GM12878 (cell line): ENCODE measurements around the gene PSMB4. TPM values are rescaled to one million over a fixed set of nuclear protein-coding genes. Genes with fewer than 3 reads are reported as not detected.

ENCODE experiments used
- ATAC-seq: fragments of 200-7000 bp; cut with Tn5 transposase; 3 replicates; pipeline ENCODE4 v1.9.1; 2020; ENCODE audit warnings: mild to moderate bottlenecking, moderate library complexity
- Bru-seq: library from RNA; stranded (reverse); fragments of 400-500 nt; gene quantifications from one replicate; lab custom pipeline; 2021; lab: Mats Ljungman, UMichigan
- BruChase-seq, 2 experiments: library from RNA; stranded (reverse); fragments of 400-500 nt; gene quantifications; one replicate each; lab custom pipeline; 2021; lab: Mats Ljungman, UMichigan
- BruUV-seq: library from RNA; stranded (reverse); fragments of 400-500 nt; replicated peaks from 2 replicates; lab custom pipeline; 2021; lab: Mats Ljungman, UMichigan
- CTCF ChIA-PET: fragments of 300-600 bp; sonication (Branson Sonifier 250); formaldehyde crosslinking; extraction: SDS; loops from one replicate; lab custom pipeline; 2021; ENCODE audit warnings: inconsistent platforms; lab: Yijun Ruan, JAX
- POLR2A ChIA-PET: fragments of 350-600 bp; formaldehyde crosslinking; extraction: SDS; loops from one replicate; lab custom pipeline; 2021; ENCODE audit warnings: inconsistent platforms; lab: Charles Lee
- RAD21 ChIA-PET: fragments of 300-600 bp; sonication (Branson Sonifier 250); formaldehyde crosslinking; loops from one replicate; lab custom pipeline; 2023; ENCODE audit warnings: antibody characterized with exemption; ENCODE audit not compliant: unreplicated experiment; lab: Charles Lee
- SMC1A ChIA-PET: fragments of 300-600 bp; sonication (Branson Sonifier 250); formaldehyde crosslinking; loops from one replicate; lab custom pipeline; 2023; ENCODE audit not compliant: unreplicated experiment, uncharacterized antibody; lab: Charles Lee
- DNase-seq: peaks from one replicate; pipeline ENCODE4 v3.0.0-alpha.2; 2011; ENCODE audit warnings: low read depth, low spot score
- FAIRE-seq: peaks from 3 replicates; lab custom pipeline; 2011; peaks lifted over from hg19 to GRCh38; lab: Jason Lieb, UNC
- H2AFZ ChIP-seq: 2 replicates; pipeline ENCODE4 v1.6.0; 2011; ENCODE audit warnings: low read depth, low read length, control low read depth; ENCODE audit not compliant: control insufficient read depth
- H3K27ac ChIP-seq: 2 replicates; pipeline ENCODE4 v1.5.1; 2011; ENCODE audit warnings: control low read depth; ENCODE audit not compliant: control insufficient read depth, insufficient read depth
- H3K27me3 ChIP-seq, 2 experiments: replicated peaks in 1 of 2; 2 replicates each; pipeline versions ENCODE4 v1.6.0 to v1.6.1; 2011; ENCODE audit warnings: low read length in 1 of 2; ENCODE audit not compliant: control insufficient read depth in 2 of 2, insufficient read depth in 2 of 2
- H3K36me3 ChIP-seq, 2 experiments: 2 replicates each; pipeline ENCODE4 v1.5.1; 2011; ENCODE audit warnings: low read length in 1 of 2; ENCODE audit not compliant: control insufficient read depth in 2 of 2, insufficient read depth in 2 of 2
- H3K4me1 ChIP-seq: 2 replicates; pipeline ENCODE4 v1.6.1; 2011; ENCODE audit warnings: mild to moderate bottlenecking, low read length, moderate library complexity, mixed read lengths; ENCODE audit not compliant: control insufficient read depth, insufficient read depth
- H3K4me2 ChIP-seq: 2 replicates; pipeline ENCODE4 v1.6.0; 2011; ENCODE audit warnings: control low read depth; ENCODE audit not compliant: control insufficient read depth, insufficient read depth
- H3K4me3 ChIP-seq: fragments of 200-600 bp; sonication (generic); 2 replicates; pipeline ENCODE4 v1.5.1; 2016
- H3K79me2 ChIP-seq: 2 replicates; pipeline ENCODE4 v1.6.0; 2011; ENCODE audit warnings: low read length; ENCODE audit not compliant: control insufficient read depth, insufficient read depth
- H3K9ac ChIP-seq: 2 replicates; pipeline ENCODE4 v1.8.0; 2011; ENCODE audit warnings: low read length, control low read depth, mixed read lengths; ENCODE audit not compliant: control insufficient read depth, insufficient read depth
- H3K9me3 ChIP-seq: replicated peaks from 3 replicates; pipeline ENCODE4 v1.5.1; 2011; ENCODE audit warnings: mild to moderate bottlenecking, low read length; ENCODE audit not compliant: control insufficient read depth, insufficient read depth
- H4K20me1 ChIP-seq: 2 replicates; pipeline ENCODE4 v1.6.0; 2011; ENCODE audit not compliant: control insufficient read depth, insufficient read depth
- CBX5 ChIP-seq: sonication (generic); IDR thresholded peaks from 2 replicates; pipeline ENCODE4 v1.6.1; 2016; ENCODE audit warnings: low read depth, moderate library complexity, mild to moderate bottlenecking, inconsistent platforms
- EGR1 ChIP-seq, 2 experiments: IDR thresholded peaks; 1 replicate in 1 of 2; 2 replicates in 1 of 2; pipeline ENCODE4 v1.6.1; 2011 to 2012; ENCODE audit warnings: low read depth in 2 of 2, low read length in 2 of 2, borderline replicate concordance in 1 of 2, mild to moderate bottlenecking in 1 of 2, moderate library complexity in 1 of 2
- EZH2 ChIP-seq: IDR thresholded peaks from 2 replicates; pipeline ENCODE4 v1.6.1; 2012; ENCODE audit warnings: low read depth, mild to moderate bottlenecking, control low read depth, inconsistent platforms, low read length, borderline replicate concordance; ENCODE audit not compliant: control insufficient read depth
- FOS ChIP-seq: IDR thresholded peaks from 3 replicates; pipeline ENCODE4 v1.6.1; 2011; ENCODE audit warnings: borderline replicate concordance; ENCODE audit not compliant: insufficient read length; ENCODE audit errors: extremely low read depth
- IKZF1 ChIP-seq: fragments of 450-650 bp; conservative IDR thresholded peaks from 2 replicates; pipeline ENCODE4 v1.6.1; 2017; ENCODE audit warnings: antibody characterized with exemption, mild to moderate bottlenecking
- KDM1A ChIP-seq: fragments of 200-600 bp; sonication (generic); IDR thresholded peaks from 2 replicates; pipeline ENCODE4 v1.6.1; 2016; ENCODE audit warnings: borderline replicate concordance
- MEF2B ChIP-seq: fragments of 450-650 bp; IDR thresholded peaks from 2 replicates; pipeline ENCODE4 v1.6.1; 2018; ENCODE audit warnings: mild to moderate bottlenecking, moderate library complexity; ENCODE audit not compliant: partially characterized antibody, poor library complexity, severe bottlenecking
- MYB ChIP-seq: fragments of 150-350 bp; IDR thresholded peaks from 2 replicates; pipeline ENCODE4 v1.6.1; 2014; ENCODE audit warnings: mild to moderate bottlenecking, low read depth, low read length, borderline replicate concordance
- PML ChIP-seq: IDR thresholded peaks from 2 replicates; pipeline ENCODE4 v1.6.1; 2012; ENCODE audit warnings: low read length, inconsistent platforms
- POLR2A ChIP-seq: IDR thresholded peaks from 2 replicates; pipeline ENCODE4 v1.6.1; 2011; ENCODE audit warnings: low read depth, mild to moderate bottlenecking, low read length
- POLR2AphosphoS2 ChIP-seq: IDR thresholded peaks from 2 replicates; pipeline ENCODE4 v1.6.1; 2011; ENCODE audit warnings: low read depth, mild to moderate bottlenecking, low read length, improper control_type of control experiment, moderate library complexity
- RAD51 ChIP-seq: fragments of 450-650 bp; IDR thresholded peaks from 2 replicates; pipeline ENCODE4 v1.6.1; 2016; ENCODE audit warnings: moderate library complexity, mild to moderate bottlenecking, inconsistent platforms
- SMARCA5 ChIP-seq: fragments of 450-650 bp; IDR thresholded peaks from 2 replicates; pipeline ENCODE4 v1.6.1; 2017; ENCODE audit warnings: mild to moderate bottlenecking
- SPI1 ChIP-seq: IDR thresholded peaks from 2 replicates; pipeline ENCODE4 v1.6.1; 2011; ENCODE audit warnings: low read depth, mild to moderate bottlenecking, low read length, moderate library complexity, borderline replicate concordance; ENCODE audit not compliant: insufficient read depth
- SUZ12 ChIP-seq: fragments of 200-600 bp; sonication (generic); IDR thresholded peaks from one replicate; pipeline ENCODE4 v1.6.1; 2018; ENCODE audit warnings: antibody characterized with exemption, mild to moderate bottlenecking; ENCODE audit not compliant: unreplicated experiment
- WGBS: methylation state at CpG from one replicate; pipeline ENCODE4 v1.1.6; 2016; ENCODE audit warnings: low lambda C conversion rate; ENCODE audit not compliant: insufficient replicate concordance, insufficient coverage; ENCODE audit errors: missing lambda C conversion rate; 5-methylcytosine and 5-hydroxymethylcytosine counted together
- in situ Hi-C: fragments of 300-500 bp; cut with MboI; formaldehyde crosslinking; loops from 9 replicates; pipeline ENCODE4 v1.14.3; 2018; ENCODE audit warnings: mixed read lengths
- intact Hi-C: fragments of 100-400 bp; cut with micrococcal nuclease; formaldehyde crosslinking; loops from one replicate; pipeline ENCODE4 v1.14.2; 2022; ENCODE audit not compliant: unreplicated experiment
- long read RNA-seq, 2 experiments: library from polyadenylated mRNA; unstranded; transcript quantifications; one replicate each; pipeline ENCODE4 v2.0.0, GENCODE V29; 2019 to 2020
- polyA minus RNA-seq, 3 experiments: library from RNA; depleted of rRNA, polyadenylated mRNA; stranded (reverse); fragments of >200 nt; gene quantifications; 2 replicates each; pipeline ENCODE4 v1.2.3, GENCODE V29; 2011
- polyA plus RNA-seq, 11 experiments: library from polyadenylated mRNA; depleted of rRNA in 4 of 11; unstranded in 6 of 11; stranded (reverse) in 5 of 11; fragments of >200 nt; fragmentation: Nextera tagmentation in 4 of 11; fragmentation: Illumina TruSeq in 1 of 11; extraction: Ambion mirVana in 4 of 11; extraction: Trizol in 1 of 11; gene quantifications; 1 replicate in 1 of 11; 2 replicates in 10 of 11; pipeline versions ENCODE4 v1.2.1 to v1.2.3, GENCODE V29; 2011 to 2016; ENCODE audit warnings: inconsistent platforms in 2 of 11, missing spikeins in 2 of 11, low read depth in 1 of 11
- total RNA-seq, 4 experiments: library from RNA; depleted of rRNA in 3 of 4; stranded (reverse); fragments of >200 nt in 3 of 4; fragmentation: Illumina TruSeq in 1 of 4; extraction: Trizol in 1 of 4; gene quantifications; 2 replicates each; pipeline versions ENCODE4 v1.2.1 to v1.2.3, GENCODE V29; 2013 to 2021
- TF ChIP-seq, protein P1 (sequence below): fragments of 450-650 bp; IDR thresholded peaks from 2 replicates; pipeline ENCODE4 v1.6.1; 2014; ENCODE audit warnings: mild to moderate bottlenecking

Gene PSMB4
- 58.5 and 65.0 TPM in 2 replicates for total RNA-seq (2013; cell fraction: nucleolus; rRNA removed)
- total RNA-seq (2014; rRNA removed): 423 and 434 TPM in 2 replicates
- total RNA-seq (2014; rRNA removed; fragmentation: Illumina TruSeq; extraction: Trizol): 316 and 317 TPM in 2 replicates
- total RNA-seq (2021): 348 and 359 TPM in 2 replicates
- polyA plus RNA-seq (2011; ENCODE audit: low read depth): 230 TPM
- polyA plus RNA-seq (2011; rRNA removed): 278 and 418 TPM in 2 replicates
- 665 and 683 TPM in 2 replicates for polyA plus RNA-seq (2011; cell fraction: cytosol; rRNA removed)
- 525 and 562 TPM in 2 replicates for polyA plus RNA-seq (2011; cell fraction: nucleus; rRNA removed)
- polyA plus RNA-seq (2012): 329 and 345 TPM in 2 replicates
- 285 and 429 TPM in 2 replicates for polyA plus RNA-seq (2014; fragmentation: Illumina TruSeq; extraction: Trizol)
- 100 to 1,000 TPM; 508 to 610 TPM for polyA plus RNA-seq (2014; fragmentation: Nextera tagmentation; extraction: Ambion mirVana)
- 538 and 552 TPM in 2 replicates for polyA plus RNA-seq (2014; rRNA removed)
- polyA plus RNA-seq (2016; fragmentation: Nextera tagmentation; extraction: Ambion mirVana): 100 to 1,000 TPM; 278 to 296 TPM
- 283 and 422 TPM in 2 replicates for polyA minus RNA-seq (2011; rRNA and poly(A)+ RNA removed)
- 99.2 and 117 TPM in 2 replicates for polyA minus RNA-seq (2011; cell fraction: cytosol; rRNA and poly(A)+ RNA removed)
- 79.4 and 82.2 TPM in 2 replicates for polyA minus RNA-seq (2011; cell fraction: nucleus; rRNA and poly(A)+ RNA removed)
- percentile 98 among the genes with signal in this experiment for Bru-seq, nascent RNA
- percentile 99 among the genes with signal in this experiment for BruChase-seq, experiment 1, labeled RNA remaining after a 6-hour chase
- BruChase-seq, experiment 2, labeled RNA remaining after a 2-hour chase: percentile 99 among the genes with signal in this experiment
- long read RNA-seq, experiment 1, transcript PSMB4-201 (7 exons, 964 nt): major isoform, 103 of 113 reads
- long read RNA-seq, experiment 1, partial matches to known transcripts: 4 of 113 reads
- long read RNA-seq, experiment 1, other reads (novel, unspliced or antisense): 6 of 113 reads
- long read RNA-seq, experiment 2, transcript PSMB4-201 (7 exons, 964 nt): major isoform, 236 of 257 reads
- long read RNA-seq, experiment 2, partial matches to known transcripts: 7 of 257 reads
- long read RNA-seq, experiment 2, other reads (novel, unspliced or antisense): 10 of 257 reads

DNA sequence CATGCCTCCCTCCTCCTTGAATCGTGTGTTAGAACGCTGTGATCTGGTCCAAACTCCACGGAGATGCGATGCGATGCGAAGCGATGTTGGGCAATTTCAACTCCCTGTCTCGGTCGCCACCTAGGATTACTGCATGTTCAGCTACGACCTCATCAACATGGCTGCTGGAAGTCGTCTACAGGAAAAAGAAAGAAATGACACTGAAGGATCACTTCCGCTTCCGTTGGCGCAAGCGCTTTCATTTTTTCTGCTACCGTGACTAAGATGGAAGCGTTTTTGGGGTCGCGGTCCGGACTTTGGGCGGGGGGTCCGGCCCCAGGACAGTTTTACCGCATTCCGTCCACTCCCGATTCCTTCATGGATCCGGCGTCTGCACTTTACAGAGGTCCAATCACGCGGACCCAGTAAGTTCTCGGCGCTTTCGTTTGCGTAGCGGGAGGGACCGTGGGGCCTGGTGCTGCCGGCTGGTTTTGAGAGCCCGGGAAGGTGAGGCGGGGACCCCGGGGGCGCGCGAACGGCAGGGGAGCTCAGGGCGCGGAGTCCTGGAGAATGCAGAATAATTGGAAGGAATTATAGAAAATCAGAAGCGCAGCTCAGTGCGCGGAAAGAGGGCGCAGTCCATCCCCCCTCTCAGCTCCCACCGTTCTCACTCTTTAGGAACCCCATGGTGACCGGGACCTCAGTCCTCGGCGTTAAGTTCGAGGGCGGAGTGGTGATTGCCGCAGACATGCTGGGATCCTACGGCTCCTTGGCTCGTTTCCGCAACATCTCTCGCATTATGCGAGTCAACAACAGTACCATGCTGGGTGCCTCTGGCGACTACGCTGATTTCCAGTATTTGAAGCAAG, at the start of gene PSMB4:
PSMB4 (plus strand) TSS at position 250 of the 848 bp plus-strand sequence; CDS start at position 265, 15 bp downstream.
- ChIA-PET CTCF (interaction anchor here (0.7 to 2.8 kb wide), 19 partner anchors 18 to 300 kb away, joined by 3 to 16 read pairs (median 3); partner anchors contain the start of genes RFX5 and TNFAIP8L2), POLR2A (interaction anchor here (0.6 to 2.3 kb wide), 14 partner anchors 18 to 210 kb away, joined by 3 to 12 read pairs (median 4); partner anchors contain the start of genes PI4KB, PSMD4, RFX5 and VPS72), RAD21 (interaction anchor here (0.9 to 2.7 kb wide), 10 partner anchors 10 to 300 kb away, joined by 3 to 22 read pairs (median 4); partner anchors contain the start of genes PI4KB, VPS72 and ZNF687), SMC1A (interaction anchor here (0.7 to 3.4 kb wide), 14 partner anchors 13 to 102 kb away, joined by 3 to 18 read pairs (median 4); partner anchors contain the start of genes PI4KB and RFX5)
- Histone ChIP-seq H3K36me3 (peaks cover 2 to 27% of the 10 kb centered on the region in 2 experiments; a peak in 2 of 4 replicates), H3K27ac (peak within 1 kb of the TSS; percentile 83), H3K9me3 (no peaks in the 10 kb centered on the region), H4K20me1 (peaks cover 5% of the 10 kb centered on the region; the same call in 1 of the 2 replicates), H3K4me3 (peak within 1 kb of the TSS; percentile 88), H3K79me2 (peaks cover 22% of the 10 kb centered on the region), H2AFZ (peak within 1 kb of the TSS; percentile 89), H3K9ac (peak within 1 kb of the TSS; percentile 99), H3K27me3 (no peaks in the 10 kb centered on the region), H3K4me2 (peak within 1 kb of the TSS; percentile 89), H3K4me1 (peaks cover 9% of the 10 kb centered on the region)
- BruUV-seq: no TSS peak
- in situ Hi-C loops (no loop called here), intact Hi-C loops (loop anchor here (1.0 to 2.0 kb wide), 4 partner anchors 53 to 203 kb away; partner anchors contain the start of gene RFX5)
- WGBS: under 1% methylated on average over 63 of the region's 63 CpGs
- FAIRE-seq: peak; percentile 95
- peak; percentile 94 for ATAC-seq
- DNase-seq: peak; percentile 84
- no peak for TF ChIP-seq FOS
- peak; percentile 54 for TF ChIP-seq MEF2B
- 0 out of 2 replicates have a peak, but pooled peaks have one; percentile 72 for TF ChIP-seq PML
- peak; percentile 88 for TF ChIP-seq POLR2A
- no peak for TF ChIP-seq CBX5
- TF ChIP-seq, protein P1, sequence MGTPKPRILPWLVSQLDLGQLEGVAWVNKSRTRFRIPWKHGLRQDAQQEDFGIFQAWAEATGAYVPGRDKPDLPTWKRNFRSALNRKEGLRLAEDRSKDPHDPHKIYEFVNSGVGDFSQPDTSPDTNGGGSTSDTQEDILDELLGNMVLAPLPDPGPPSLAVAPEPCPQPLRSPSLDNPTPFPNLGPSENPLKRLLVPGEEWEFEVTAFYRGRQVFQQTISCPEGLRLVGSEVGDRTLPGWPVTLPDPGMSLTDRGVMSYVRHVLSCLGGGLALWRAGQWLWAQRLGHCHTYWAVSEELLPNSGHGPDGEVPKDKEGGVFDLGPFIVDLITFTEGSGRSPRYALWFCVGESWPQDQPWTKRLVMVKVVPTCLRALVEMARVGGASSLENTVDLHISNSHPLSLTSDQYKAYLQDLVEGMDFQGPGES: no peak
- TF ChIP-seq SUZ12: no peak
- no peak for TF ChIP-seq KDM1A
- 0 out of 3 replicates have a peak, but pooled peaks of 1 of the 2 experiments have one; percentile 4 for TF ChIP-seq EGR1 (IDR thresholded peaks at IDR 0.05; ENCODE audit: borderline replicate concordance in 1 of 2, low read depth in 2 of 2, low read length in 2 of 2)
- no peak for TF ChIP-seq MYB
- TF ChIP-seq EZH2: no peak
- peak; percentile 65; the same call in 1 of the 2 replicates for TF ChIP-seq SPI1
- TF ChIP-seq RAD51: no peak
- peak; percentile 78 for TF ChIP-seq IKZF1
- 0 out of 2 replicates have a peak, but pooled peaks have one; percentile 64 for TF ChIP-seq SMARCA5
- TF ChIP-seq POLR2AphosphoS2: peak; percentile 83
